HG03097 (cell line): ENCODE results near the gene UNC5A.

Source experiments
- ATAC-seq: cut with Tn5 transposase; IDR thresholded peaks from one replicate; pipeline ENCODE4 v1.9.1; 2021; ENCODE audit not compliant: unreplicated experiment, low FRiP score

The UNC5A gene

GRCh38 chr5:176818391-176819098, 8.2 kb downstream of the UNC5A start:
- ATAC-seq: peak; percentile 69

DNA sequence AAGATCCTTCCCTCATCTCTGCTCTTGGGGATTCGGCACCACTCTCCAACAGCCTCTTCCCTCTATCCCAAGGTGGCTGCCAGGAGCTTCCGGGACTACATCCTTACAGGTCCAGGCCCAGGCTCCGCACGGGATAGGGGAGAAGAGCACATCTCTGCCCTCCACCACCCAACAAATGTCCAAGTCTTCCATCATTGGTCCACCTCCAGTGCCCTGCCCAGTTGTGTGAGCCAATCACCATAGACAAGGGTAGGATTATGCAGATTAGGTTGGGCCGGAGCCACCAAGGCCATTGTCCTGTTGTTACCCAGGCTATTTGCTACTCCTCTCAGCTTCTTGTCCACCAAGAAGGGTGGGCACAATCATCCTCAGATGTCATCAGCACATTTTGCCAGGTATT, 9.1 kb downstream of the UNC5A start:
- no peak for ATAC-seq

GRCh38 chr5:176820937-176821336, 10.6 kb downstream of the UNC5A start:
- no peak for ATAC-seq

DNA sequence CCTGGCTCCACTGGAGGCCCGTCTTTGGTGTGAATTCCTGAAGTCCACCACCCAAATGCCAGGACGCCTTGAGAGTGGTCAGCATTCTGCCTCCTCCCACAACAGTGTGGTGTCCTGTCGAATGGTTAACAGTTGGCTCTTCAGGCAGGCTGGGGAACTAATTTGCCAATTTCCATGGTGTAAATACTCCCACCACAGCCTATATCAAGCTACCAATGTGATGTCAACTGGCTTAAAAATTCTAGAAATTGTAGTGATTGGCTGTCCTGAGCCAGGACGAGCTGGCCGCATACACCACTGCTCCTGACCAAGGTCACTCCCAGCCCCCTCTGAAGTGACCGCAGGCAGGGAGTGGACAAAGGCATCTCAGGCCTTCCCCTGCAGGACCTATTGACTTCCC, 11.1 kb downstream of the UNC5A start:
- ATAC-seq: no peak

DNA sequence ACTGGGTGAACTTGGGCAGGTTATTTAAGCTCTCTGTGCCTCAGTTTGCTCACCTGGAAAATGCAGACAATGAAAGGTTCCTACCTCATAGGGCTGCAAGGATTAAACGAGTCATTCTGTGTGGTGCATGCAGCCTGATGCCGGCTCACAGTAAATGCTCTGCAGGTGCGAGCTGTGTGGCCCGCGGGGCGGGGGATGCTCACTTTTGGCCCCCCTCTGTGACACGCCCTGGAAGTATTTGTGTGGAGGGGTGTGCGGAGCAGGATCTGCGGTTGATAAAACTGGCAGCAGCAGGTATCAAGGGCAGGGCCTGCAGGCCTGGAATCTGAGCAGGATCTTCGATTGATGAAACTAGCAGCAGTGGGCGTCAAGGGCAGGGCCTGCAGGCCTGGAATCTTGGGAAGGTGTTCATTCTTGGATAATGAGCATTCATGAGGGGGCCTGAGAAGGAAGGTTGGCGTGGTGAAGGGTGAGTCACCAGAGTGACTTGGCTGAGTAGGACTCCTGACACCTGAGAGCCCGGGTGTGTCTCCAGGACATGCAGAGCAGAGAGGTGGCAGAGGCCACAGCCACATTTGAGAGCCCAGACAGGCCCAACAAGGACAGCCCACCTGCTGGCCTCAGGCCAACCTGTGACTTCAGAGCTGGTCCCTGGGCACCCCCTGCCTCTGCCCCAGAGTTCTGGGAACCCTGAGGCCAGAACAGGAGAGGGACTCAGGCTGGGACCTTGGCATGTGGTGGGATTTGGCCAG, 11.9 kb downstream of the UNC5A start:
- ATAC-seq: no peak

- ATAC-seq: no peak
Measured at GRCh38 chr5:176822793-176823481, 12.6 kb downstream of the UNC5A start.

- ATAC-seq: no peak
Measured at GRCh38 chr5:176823869-176824412, 13.6 kb downstream of the UNC5A start.

- ATAC-seq: no peak
Measured at GRCh38 chr5:176824604-176825003, 14.2 kb downstream of the UNC5A start.

GRCh38 chr5:176825234-176825633, 14.9 kb downstream of the UNC5A start:
- ATAC-seq: no peak

GRCh38 chr5:176825957-176826356, 15.6 kb downstream of the UNC5A start:
- no peak for ATAC-seq

GRCh38 chr5:176827736-176828414, 17.5 kb downstream of the UNC5A start:
- ATAC-seq: no peak

- no peak for ATAC-seq
Measured at GRCh38 chr5:176829320-176829719, 19.0 kb downstream of the UNC5A start.

DNA sequence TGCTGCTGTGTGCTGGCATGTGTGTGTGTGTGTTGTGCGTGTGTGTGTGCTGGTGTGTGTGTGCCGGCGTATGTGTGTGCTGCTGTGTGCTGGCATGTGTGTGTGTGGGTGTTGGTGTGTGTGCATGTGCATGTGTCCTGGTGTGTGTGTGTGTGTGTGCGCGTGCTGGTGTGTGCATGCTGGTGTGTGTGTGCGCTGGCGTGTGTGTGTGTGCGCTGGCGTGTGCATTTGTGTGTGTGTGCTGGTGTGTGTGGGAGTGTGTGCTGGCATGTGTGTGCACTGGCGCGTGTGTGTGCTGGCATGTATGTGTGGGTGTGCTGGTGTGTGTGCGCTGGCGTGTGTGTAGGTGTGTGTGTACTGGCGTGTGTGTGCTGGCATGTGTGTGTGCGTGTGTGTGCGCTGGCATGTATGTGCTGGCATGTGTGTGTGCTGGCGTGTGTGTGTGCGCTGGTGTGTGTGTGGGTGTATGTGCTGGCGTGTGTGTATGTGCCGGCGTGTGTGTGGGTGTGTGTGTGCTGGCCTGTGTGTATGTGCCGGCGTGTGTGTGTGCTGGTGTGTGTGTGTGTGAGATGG, 20.1 kb downstream of the UNC5A start:
- no peak for ATAC-seq

GRCh38 chr5:176830995-176831423, 20.6 kb downstream of the UNC5A start:
- ATAC-seq: no peak

- ATAC-seq: no peak
Measured at GRCh38 chr5:176831425-176831824, 21.1 kb downstream of the UNC5A start.

DNA sequence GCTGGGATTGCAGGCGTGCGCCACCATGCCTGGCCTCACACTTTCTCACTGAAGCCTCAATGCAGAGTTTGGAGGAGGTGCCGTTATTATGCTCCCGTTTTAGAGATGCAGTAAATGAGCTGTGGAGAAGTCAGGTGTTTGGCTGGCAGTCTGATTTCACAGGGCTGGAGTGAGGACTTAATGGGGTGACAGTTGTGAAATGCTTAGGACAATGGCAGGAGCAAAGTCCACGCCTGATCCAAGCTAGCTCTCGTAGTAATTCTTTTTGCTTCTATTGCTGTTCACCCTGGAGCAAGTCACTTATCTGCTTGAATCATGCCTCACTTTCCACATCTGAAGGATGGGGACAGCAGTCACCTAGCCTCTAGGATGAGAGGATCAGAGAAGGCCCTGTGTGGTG, 21.8 kb downstream of the UNC5A start:
- ATAC-seq: no peak

- ATAC-seq: no peak
Measured at GRCh38 chr5:176833286-176833685, 22.9 kb downstream of the UNC5A start.

GRCh38 chr5:176835918-176836317, 25.6 kb downstream of the UNC5A start:
- no peak for ATAC-seq

DNA sequence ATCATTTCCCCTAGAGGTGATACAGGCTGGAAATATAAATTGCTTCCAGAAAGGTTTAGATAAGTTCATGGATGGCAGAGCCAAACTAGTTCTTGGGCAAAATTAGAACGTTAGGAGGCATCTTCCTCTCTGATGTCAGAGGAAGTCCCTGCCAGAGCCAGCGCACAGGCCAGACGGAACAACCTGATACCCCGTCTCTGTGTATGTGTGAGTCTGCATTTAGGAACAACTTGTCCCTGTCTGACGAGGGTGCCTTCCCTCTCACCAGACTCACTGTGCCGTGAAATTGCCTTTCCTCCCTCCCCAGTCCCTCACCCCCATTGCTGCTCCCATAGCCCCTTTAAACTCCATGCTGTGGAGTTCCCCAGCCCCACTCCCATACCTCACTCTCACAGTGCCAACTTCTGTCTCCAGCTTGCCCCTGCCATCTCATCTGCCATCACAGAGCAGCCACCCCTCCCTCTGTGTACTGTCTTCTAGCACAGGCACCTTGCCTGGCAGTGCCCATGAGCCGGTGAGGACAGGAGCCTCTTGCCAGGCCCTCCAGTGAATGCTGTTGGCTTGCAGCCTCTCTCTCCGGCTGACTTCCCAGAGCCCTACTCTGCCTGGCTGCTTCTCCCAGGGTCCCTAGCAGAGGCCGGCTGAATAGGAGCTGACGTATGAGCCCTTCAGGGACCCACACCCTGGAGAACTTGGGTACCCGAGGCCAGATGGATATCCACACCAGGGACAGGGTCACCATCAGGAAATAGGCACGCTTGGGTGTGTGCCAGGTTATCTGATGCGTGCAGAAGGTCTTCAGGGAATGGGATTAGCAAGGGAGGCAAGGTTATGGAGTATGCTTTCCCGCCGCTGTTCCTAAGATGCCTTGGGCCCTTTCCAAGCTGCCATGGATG, 26.7 kb downstream of the UNC5A start:
- ATAC-seq: no peak
